HCEC 1CT (cell line): ENCODE results near the gene OR6N1.

Experiments used
- DNase-seq: peaks from one replicate; pipeline ENCODE4 v3.0.0-alpha.2; 2017

Gene OR6N1

DNA sequence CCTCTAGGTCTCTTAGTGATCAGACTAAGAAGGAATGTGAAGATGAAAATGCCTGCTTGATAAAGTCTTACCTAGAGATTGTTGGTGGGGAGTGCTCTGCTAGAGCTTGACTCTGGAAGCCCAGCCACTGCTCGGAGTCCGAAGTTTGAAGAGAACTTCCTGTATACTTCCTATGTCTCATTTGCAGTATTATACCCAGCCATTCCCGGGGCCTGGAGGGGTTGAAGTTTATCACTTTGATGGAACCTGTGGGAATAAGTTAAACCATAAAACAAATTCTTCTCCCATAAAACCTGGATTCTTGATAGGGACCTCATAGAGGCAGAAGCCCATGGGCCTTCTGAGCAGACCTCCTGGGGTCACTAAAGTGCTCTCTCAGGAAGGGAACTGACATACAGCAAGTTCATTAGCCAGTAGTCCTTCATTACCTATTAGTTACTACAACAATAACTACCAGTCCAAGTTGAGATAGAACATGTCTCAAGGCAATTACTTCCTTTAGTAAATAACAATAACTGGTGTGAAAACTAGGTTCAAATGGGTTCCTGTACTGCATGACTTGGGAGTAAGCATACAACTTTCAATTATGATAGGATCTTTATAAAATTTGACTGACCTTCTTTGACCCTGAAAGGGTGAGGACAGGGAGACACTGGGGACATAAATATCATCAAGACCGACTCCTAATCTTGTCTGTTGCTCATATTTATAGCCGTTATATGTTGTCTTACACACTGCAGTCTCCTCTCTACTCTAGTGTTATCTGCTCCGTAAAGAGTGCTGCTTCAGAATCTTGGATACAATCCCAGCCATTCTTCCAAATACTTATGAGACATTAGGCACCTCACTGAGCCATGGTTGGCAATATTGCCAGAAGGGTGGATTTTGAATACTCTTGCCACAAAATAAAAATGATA lies at the start of gene OR6N1:
Gene OR6N1, minus strand, starts transcription at position 246 of the 917 bp plus-strand sequence. CDS start 5,513 bp downstream, outside the sequence.
- no peak for DNase-seq

DNA sequence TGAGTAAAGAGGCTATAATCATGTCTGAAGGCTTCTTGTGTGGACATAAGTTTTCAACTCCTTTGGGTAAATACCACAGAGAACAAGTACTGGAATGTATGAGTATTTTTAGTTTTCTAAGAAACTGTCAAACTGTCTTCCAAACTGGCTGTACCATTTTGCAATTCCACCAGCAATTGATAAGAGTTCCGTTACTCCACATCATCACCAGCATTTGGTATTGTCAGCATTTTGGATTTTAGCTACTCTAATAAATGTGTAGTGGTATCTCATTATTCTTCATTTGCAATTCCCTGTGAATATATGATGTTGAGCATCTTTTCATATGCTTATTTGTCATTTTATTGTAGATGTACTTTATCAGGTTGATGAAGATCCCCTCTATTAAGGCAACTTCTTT lies 49.7 kb upstream of the OR6N1 start:
- no peak for DNase-seq

DNA sequence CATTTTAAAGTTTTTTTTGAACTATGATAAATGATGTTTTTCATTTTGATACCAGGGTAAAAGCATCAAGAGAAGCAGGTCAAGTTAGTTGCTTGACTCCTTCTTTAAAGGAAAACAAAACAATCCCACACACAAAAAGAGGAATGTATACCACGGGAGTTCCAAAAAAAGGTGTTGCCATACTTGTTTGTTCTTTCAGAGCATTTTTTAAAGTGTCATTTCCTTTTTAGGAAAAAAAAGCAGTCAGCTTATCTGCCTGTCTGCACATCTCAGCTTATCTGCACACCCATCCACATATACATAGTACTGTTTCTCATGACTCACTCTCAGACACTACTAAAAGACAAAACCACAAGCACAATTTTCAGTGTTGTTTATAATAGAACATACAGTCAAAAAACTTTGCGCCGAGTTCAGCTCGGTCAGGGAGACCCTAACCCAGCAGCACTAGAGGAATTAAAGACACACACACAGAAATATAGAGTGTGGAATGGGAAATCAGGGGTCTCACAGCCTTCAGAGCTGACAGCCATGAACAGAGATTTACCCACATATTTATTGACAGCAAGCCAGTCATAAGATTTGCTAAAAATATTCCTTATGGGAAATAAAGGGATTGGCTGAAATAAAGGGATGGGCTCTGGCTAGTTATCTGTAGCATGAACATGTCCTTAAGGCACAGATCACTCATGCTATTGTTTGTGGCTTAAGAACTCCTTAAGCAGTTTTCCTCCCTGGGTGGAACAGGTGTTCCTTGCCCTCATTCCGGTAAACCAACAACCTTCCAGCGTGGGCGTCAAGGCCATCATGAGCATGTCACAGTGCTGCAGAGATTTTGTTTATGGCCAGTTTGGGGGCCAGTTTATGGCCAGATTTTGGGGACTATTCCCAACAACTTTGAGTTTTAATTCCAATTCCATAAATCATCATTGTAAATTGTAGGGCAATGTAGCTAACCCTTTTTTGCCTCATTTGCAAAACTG lies 47.8 kb upstream of the OR6N1 start:
- no peak for DNase-seq

- no peak for DNase-seq
Measured at GRCh38 chr1:158818975-158819431, 47.0 kb upstream of the OR6N1 start.

GRCh38 chr1:158818560-158818959 lies 46.6 kb upstream of the OR6N1 start:
- no peak for DNase-seq

DNA sequence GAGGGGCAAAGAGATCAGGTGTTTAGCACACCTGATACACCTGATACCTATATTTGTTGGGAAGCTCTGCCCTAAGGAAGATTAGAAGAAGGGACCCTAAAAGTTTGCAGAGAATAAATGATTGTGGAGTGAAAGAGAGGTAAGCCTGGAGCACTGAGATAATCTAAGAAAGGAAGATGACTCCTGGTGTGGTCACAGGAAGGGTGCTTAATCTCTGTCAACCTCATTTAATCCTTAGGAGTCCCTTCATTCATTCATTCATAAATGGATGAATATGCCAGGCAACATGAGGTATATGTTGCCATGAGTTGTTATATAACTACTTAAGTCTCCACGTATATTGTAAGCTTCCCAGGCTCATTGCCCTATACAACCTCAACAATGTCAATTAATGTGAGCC lies 43.0 kb upstream of the OR6N1 start:
- no peak for DNase-seq

DNA sequence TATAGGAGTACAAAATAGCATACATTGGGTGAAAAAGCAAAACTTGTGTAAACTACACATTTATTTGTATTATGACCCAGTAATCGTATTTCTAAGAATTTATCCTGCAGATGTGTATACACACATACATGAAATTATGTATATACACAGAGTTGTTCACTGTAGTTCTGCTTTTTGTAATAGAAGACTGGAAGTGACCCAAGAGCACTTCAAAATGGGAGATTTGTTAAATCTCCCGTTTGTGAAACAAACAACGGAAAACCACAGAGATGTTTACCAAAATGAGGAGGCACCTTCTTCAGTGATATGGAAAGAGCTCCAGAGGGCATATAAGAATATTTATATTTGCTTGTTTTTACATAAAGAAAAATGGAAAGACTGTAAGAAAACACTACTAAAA lies 41.2 kb upstream of the OR6N1 start:
- DNase-seq, result no peak

GRCh38 chr1:158812336-158812735 lies 40.3 kb upstream of the OR6N1 start:
- DNase-seq, result no peak

- no peak for DNase-seq
Measured at GRCh38 chr1:158810311-158810710, 38.3 kb upstream of the OR6N1 start.

GRCh38 chr1:158809862-158810261 lies 37.9 kb upstream of the OR6N1 start:
- no peak for DNase-seq

- no peak for DNase-seq
Measured at GRCh38 chr1:158809256-158809655, 37.3 kb upstream of the OR6N1 start.

DNA sequence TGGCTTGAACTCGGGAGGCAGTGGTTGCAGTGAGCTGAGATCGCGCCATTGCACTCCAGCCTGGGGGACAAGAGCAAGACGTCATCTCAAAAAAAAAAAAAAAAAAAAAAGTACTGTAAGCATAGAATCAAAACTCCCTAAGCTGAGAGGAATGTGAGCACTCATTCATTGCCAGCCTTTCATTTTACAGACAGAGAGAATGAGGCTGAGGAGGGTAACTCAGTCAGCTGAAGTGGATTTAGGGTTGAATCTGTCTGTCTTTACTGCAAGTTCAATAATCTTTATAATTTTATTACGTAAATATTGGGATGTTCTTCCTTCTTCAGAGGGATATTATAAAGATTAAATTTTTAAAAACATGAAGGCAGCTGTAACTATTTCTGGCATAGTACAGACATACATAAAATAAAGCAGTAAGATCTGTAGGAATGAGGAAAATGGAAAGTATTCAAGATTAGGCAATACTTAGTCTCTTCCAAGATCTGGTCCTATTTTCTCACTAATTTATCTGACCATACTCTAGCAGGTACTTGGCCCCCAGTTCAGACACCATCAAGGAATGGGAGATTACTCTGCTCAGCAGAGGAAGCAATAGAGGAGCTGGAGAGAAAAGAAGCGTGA lies 35.0 kb upstream of the OR6N1 start:
- no peak for DNase-seq

GRCh38 chr1:158803678-158804077 lies 31.7 kb upstream of the OR6N1 start:
- no peak for DNase-seq

DNA sequence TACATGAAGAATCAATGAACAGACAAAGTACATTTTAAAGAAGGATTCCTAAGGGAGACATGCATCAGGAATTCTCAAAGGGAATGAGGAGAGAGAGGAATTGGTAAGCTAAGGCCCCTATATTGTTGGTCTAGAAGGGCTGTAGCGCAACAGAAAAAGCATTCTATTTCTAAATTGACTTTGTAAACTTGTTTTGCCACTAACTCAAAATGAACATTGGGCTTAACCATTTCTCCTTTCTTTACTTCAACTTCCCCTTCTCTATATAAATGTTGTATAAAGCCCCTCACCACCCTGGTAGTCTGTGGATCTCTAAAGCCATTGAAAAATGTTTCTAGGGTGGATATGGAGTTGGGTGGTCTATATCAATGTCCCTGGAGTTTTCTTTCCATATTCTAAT lies 29.4 kb upstream of the OR6N1 start:
- DNase-seq, result no peak

DNA sequence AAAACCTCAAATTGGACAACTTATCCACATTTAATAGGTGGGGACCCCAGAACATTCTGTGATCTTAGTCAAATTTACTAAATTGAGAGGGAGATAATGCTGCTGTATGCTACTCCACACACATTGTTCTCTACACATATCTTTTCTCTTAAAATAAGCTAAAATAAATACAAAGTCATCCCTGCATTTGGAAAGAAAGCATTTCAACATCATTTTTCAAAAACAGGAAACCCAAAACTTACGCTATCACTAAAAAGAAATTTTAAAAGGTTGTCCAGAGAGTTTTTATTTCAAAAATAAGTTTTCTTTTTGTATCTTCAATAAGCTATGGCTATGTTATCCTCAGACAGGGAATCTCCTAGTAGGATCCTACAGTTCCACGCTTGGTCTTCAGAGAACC lies 28.5 kb upstream of the OR6N1 start:
- DNase-seq, result no peak

- no peak for DNase-seq
Measured at GRCh38 chr1:158799689-158800088, 27.7 kb upstream of the OR6N1 start.

GRCh38 chr1:158798531-158798930 lies 26.5 kb upstream of the OR6N1 start:
- DNase-seq, result peak; percentile 16

DNA sequence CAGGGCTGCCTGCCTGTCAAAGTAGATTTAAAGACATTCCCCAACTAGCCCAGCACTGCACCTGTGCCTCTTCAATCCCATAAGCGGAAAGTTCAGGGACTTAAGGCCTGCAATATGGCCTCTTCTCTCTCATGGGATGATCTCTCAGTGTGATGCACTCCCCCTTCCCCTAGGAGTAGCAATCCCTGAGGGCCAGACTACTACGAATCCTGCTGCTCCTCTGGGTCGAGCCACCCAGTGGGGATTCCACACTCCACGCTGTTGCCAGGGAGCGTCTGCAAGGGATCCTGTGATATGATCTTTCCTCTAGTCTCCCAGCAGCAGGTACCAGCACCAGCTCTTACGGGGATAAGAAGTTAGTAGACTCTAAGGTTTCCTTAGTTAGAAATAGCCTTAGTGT lies 22.3 kb upstream of the OR6N1 start:
- DNase-seq, result no peak

GRCh38 chr1:158793604-158794003 lies 21.6 kb upstream of the OR6N1 start:
- no peak for DNase-seq

DNA sequence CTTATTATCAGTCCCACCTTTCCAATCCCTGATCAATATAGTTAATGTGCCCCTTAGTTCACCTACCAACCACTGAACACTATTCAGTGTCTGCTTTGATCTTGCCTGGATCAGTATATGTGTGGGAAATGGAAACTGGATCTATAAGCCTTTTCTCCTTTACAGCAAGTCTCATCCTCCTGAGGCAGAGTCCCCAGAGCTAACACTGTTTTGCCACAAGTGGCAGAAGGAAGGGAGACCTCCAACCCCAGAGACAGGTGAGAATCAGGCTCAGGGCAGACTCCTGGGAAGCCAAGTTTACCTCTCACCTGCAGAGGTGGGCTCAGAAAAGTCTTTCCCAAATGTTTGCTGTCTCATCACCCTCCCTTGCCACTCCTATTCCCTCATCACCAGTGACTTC lies 9.1 kb upstream of the OR6N1 start, which contains the start of gene OR6N2:
Gene OR6N2, minus strand, starts transcription at position 101 of the 400 bp plus-strand sequence. CDS start 3,569 bp downstream, outside the sequence.
- DNase-seq, result no peak

DNA sequence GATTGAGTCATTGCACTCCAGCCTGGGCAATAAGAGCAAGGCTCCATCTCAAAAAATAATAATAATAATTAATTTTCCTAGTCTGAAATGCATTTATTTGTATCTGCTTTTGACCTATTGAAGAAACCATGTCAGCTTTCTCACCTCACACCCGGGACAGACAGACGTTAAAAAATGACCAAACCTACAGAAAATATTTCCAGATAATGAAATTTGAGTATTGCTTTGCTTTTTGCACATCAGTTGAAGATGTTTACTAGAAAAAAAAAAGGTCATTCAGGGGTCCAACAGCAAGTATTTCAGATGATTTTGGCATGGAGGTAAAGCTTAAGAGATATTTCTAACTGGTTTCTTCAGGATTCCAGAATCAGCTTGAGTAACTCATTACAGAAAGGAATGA lies 17.6 kb downstream of the OR6N1 start, which contains the start of gene OR6K6:
Gene OR6K6, plus strand, starts transcription at position 301 of the 400 bp plus-strand sequence. CDS start 168 bp downstream, outside the sequence.
- DNase-seq, result no peak

GRCh38 chr1:158752155-158752712 lies 19.8 kb downstream of the OR6N1 start:
- no peak for DNase-seq
